Natural killer cell (primary cell): Measurements from ENCODE around the gene SIGLECL1. TPM values are rescaled to one million over a fixed set of nuclear protein-coding genes. Genes with fewer than 3 reads are reported as not detected.
A peak's percentile ranks its signal among the peaks of the same experiment; 100 is the strongest.
"Not testable (repeated sequence)": the region's sequence is repeated elsewhere in the genome, so short reads cannot be mapped to it uniquely, and the experiment has no call there.

ENCODE experiments used
- ATAC-seq, 3 donors: fragments of 150-1000 bp in 2 of 3; fragments of 200-7000 bp in 1 of 3; cut with Tn5 transposase; 1 replicate in 1 of 3; 2 replicates in 2 of 3; pipeline ENCODE4 v1.10.0; 2021; ENCODE audit warnings: mild to moderate bottlenecking in 2 of 3, moderate library complexity in 2 of 3
- DNase-seq, 2 donors: peaks; one replicate each; pipeline versions ENCODE4 v3.0.0 to v3.0.0-alpha.2; 2013 to 2021; ENCODE audit warnings: mixed read lengths in 1 of 2
- H3K27ac ChIP-seq: one replicate; pipeline ENCODE4 v1.5.1; 2013; ENCODE audit warnings: mild to moderate bottlenecking, low read length
- H3K27me3 ChIP-seq: one replicate; pipeline ENCODE4 v1.6.1; 2013; ENCODE audit warnings: low read length; ENCODE audit not compliant: control insufficient read depth, insufficient read depth
- H3K36me3 ChIP-seq: one replicate; pipeline ENCODE4 v1.6.1; 2013; ENCODE audit warnings: low read length; ENCODE audit not compliant: control insufficient read depth, insufficient read depth
- H3K4me1 ChIP-seq: one replicate; pipeline ENCODE4 v1.6.1; 2013; ENCODE audit warnings: low read length; ENCODE audit not compliant: control insufficient read depth, insufficient read depth
- H3K4me3 ChIP-seq: one replicate; pipeline ENCODE4 v1.5.1; 2013; ENCODE audit warnings: low read length
- H3K9me3 ChIP-seq: one replicate; pipeline ENCODE4 v1.6.1; 2013; ENCODE audit warnings: low read length; ENCODE audit not compliant: control insufficient read depth, insufficient read depth
- H3K27ac Mint-ChIP-seq, 2 donors: one replicate each; pipeline ENCODE4 v1.8.0; 2022; ENCODE audit warnings: mild to moderate bottlenecking in 2 of 2, mixed read lengths in 2 of 2, moderate library complexity in 1 of 2
- H3K27me3 Mint-ChIP-seq, 2 donors: one replicate each; pipeline ENCODE4 v1.8.0; 2022; ENCODE audit warnings: low read depth in 2 of 2, mixed read lengths in 2 of 2
- H3K36me3 Mint-ChIP-seq: one replicate; pipeline ENCODE4 v1.8.0; 2022; ENCODE audit warnings: mixed read lengths
- H3K4me1 Mint-ChIP-seq, 2 donors: one replicate each; pipeline ENCODE4 v1.8.0; 2022; ENCODE audit warnings: mixed read lengths in 2 of 2
- H3K4me3 Mint-ChIP-seq: one replicate; pipeline ENCODE4 v1.8.0; 2022; ENCODE audit warnings: mild to moderate bottlenecking, moderate library complexity, mixed read lengths
- H3K9me3 Mint-ChIP-seq, 2 donors: one replicate each; pipeline ENCODE4 v1.8.0; 2022; ENCODE audit warnings: mixed read lengths in 2 of 2
- WGBS: methylation state at CpG from one replicate; pipeline ENCODE4 v1.1.7; 2013; ENCODE audit warnings: missing lambda C conversion rate; ENCODE audit not compliant: insufficient coverage; 5-methylcytosine and 5-hydroxymethylcytosine counted together
- intact Hi-C: fragments of 100-400 bp; cut with micrococcal nuclease; formaldehyde crosslinking; loops from one replicate; pipeline ENCODE4 v1.14.2; 2022
- total RNA-seq, 4 donors: library from RNA; stranded (reverse); fragments of 120-200 nt in 1 of 4; gene quantifications; one replicate each; pipeline versions ENCODE4 v1.2.3 to v1.2.4, GENCODE V29; 2013 to 2022
- TF ChIP-seq, protein P1 (sequence below): fragments of 200-600 bp; IDR thresholded peaks from one replicate; pipeline ENCODE4 v1.8.0; 2022; ENCODE audit warnings: antibody characterized with exemption

The SIGLECL1 gene
- total RNA-seq, 3 donors from 2014 or later (not counting 1 experiment from before 2014, with no cell fraction given), result not detected

GRCh38 chr19:51219307-51219706, 31.6 kb upstream of the SIGLECL1 start:
- Mint-ChIP-seq H3K27me3 (peaks cover 3 to 33% of the 10 kb centered on the region in 2 donors), H3K4me3 (no peak overlapping the region), H3K27ac (no peak overlapping the region), H3K36me3 (no peaks in the 10 kb centered on the region), H3K9me3 (no peaks in the 10 kb centered on the region), H3K4me1 (no peaks in the 10 kb centered on the region)
- H3K9me3 ChIP-seq, result no peaks in the 10 kb centered on the region
- no peaks in the 10 kb centered on the region for H3K36me3 ChIP-seq
- intact Hi-C loops, result no loop called here
- ATAC-seq, result no peak
- H3K27ac ChIP-seq, result no peak overlapping the region
- no peaks in the 10 kb centered on the region for H3K4me1 ChIP-seq
- DNase-seq, result no peak
- TF ChIP-seq, protein P1, sequence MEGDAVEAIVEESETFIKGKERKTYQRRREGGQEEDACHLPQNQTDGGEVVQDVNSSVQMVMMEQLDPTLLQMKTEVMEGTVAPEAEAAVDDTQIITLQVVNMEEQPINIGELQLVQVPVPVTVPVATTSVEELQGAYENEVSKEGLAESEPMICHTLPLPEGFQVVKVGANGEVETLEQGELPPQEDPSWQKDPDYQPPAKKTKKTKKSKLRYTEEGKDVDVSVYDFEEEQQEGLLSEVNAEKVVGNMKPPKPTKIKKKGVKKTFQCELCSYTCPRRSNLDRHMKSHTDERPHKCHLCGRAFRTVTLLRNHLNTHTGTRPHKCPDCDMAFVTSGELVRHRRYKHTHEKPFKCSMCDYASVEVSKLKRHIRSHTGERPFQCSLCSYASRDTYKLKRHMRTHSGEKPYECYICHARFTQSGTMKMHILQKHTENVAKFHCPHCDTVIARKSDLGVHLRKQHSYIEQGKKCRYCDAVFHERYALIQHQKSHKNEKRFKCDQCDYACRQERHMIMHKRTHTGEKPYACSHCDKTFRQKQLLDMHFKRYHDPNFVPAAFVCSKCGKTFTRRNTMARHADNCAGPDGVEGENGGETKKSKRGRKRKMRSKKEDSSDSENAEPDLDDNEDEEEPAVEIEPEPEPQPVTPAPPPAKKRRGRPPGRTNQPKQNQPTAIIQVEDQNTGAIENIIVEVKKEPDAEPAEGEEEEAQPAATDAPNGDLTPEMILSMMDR, result no peak
- no CpG with 5 or more reads among the region's 1 CpG for WGBS
- no peak overlapping the region for H3K4me3 ChIP-seq
- no peaks in the 10 kb centered on the region for H3K27me3 ChIP-seq

GRCh38 chr19:51219971-51220370, 30.9 kb upstream of the SIGLECL1 start:
- TF ChIP-seq, protein P1, result no peak
- Histone ChIP-seq H3K27me3 (no peaks in the 10 kb centered on the region), H3K4me3 (no peak overlapping the region), H3K36me3 (no peaks in the 10 kb centered on the region), H3K4me1 (peaks cover 6% of the 10 kb centered on the region), H3K27ac (no peak overlapping the region), H3K9me3 (no peaks in the 10 kb centered on the region)
- Mint-ChIP-seq H3K9me3 (no peaks in the 10 kb centered on the region), H3K27me3 (peaks cover 3 to 33% of the 10 kb centered on the region in 2 donors), H3K27ac (no peak overlapping the region), H3K4me3 (no peak overlapping the region), H3K36me3 (no peaks in the 10 kb centered on the region), H3K4me1 (no peaks in the 10 kb centered on the region)
- DNase-seq (no peak), ATAC-seq (no peak)
- intact Hi-C loops, result no loop called here
- 82% methylated on average over 1 of the region's 1 CpG for WGBS

DNA sequence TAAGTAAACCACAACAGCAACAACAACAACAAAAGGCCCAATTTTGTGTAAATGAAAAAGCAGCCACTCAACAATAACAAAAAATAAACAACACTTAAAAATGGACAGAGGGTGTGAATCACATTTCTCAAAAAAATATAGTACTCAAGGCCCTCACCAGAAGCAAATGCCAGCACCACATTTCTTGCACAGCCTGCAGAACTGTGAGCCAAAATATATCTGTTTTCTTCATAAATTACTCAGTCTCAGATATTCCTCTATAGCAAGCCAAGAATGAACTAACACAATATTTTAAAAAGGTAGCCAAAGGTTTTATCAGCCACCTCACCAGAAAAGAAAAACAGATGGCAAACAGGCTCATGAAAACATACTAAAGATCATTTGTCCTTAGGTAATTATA, 29.9 kb upstream of the SIGLECL1 start:
- H3K36me3 Mint-ChIP-seq, result no peaks in the 10 kb centered on the region
- no peaks in the 10 kb centered on the region for H3K36me3 ChIP-seq
- ATAC-seq, result no peak
- intact Hi-C loops, result no loop called here
- TF ChIP-seq, protein P1, result no peak
- no peak overlapping the region for H3K4me3 ChIP-seq
- no peak overlapping the region for H3K4me3 Mint-ChIP-seq
- no peak overlapping the region for H3K27ac ChIP-seq
- H3K27me3 Mint-ChIP-seq, result peaks cover 6 to 33% of the 10 kb centered on the region in 2 donors
- no peak for DNase-seq
- no peaks in the 10 kb centered on the region for H3K4me1 Mint-ChIP-seq
- H3K27ac Mint-ChIP-seq, result no peak overlapping the region
- H3K9me3 ChIP-seq, result no peaks in the 10 kb centered on the region
- peaks cover 8% of the 10 kb centered on the region for H3K4me1 ChIP-seq
- H3K9me3 Mint-ChIP-seq, result no peaks in the 10 kb centered on the region
- no peaks in the 10 kb centered on the region for H3K27me3 ChIP-seq

- peaks cover 12 to 48% of the 10 kb centered on the region in 2 donors for H3K27me3 Mint-ChIP-seq
- no peaks in the 10 kb centered on the region for H3K4me1 Mint-ChIP-seq
- TF ChIP-seq, protein P1, result no peak
- ATAC-seq (no peak), DNase-seq (no peak)
- 58% methylated on average over 2 of the region's 3 CpGs for WGBS
- intact Hi-C loops, result no loop called here
- H3K36me3 Mint-ChIP-seq, result no peaks in the 10 kb centered on the region
- H3K27me3 ChIP-seq, result no peaks in the 10 kb centered on the region
- H3K9me3 Mint-ChIP-seq, result no peaks in the 10 kb centered on the region
- no peak overlapping the region for H3K4me3 ChIP-seq
- H3K27ac ChIP-seq, result no peak overlapping the region
- no peaks in the 10 kb centered on the region for H3K9me3 ChIP-seq
- no peak overlapping the region for H3K27ac Mint-ChIP-seq
- H3K4me1 ChIP-seq, result peaks cover 8% of the 10 kb centered on the region
- H3K4me3 Mint-ChIP-seq, result no peak overlapping the region
- H3K36me3 ChIP-seq, result no peaks in the 10 kb centered on the region
These were observed 26.7 kb upstream of the SIGLECL1 start for GRCh38 chr19:51224163-51224641.

DNA sequence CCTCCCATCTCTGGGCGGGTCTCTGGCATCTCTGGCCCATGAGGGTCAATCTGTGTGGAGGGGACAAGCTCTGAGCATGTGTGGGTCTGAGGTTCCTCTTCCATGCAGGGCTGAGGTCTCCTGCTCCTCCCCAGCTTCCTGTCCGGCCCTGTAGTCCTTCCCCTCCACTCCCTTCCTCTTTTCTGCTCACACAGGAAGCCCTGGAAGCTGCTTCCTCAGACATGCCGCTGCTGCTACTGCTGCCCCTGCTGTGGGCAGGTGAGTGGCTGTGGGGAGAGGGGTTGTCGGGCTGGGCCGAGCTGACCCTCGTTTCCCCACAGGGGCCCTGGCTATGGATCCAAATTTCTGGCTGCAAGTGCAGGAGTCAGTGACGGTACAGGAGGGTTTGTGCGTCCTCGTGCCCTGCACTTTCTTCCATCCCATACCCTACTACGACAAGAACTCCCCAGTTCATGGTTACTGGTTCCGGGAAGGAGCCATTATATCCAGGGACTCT, 25.9 kb upstream of the SIGLECL1 start, which contains the start of gene CD33:
TSS of gene CD33 (plus strand) at position 183 of the 496 bp plus-strand sequence. CDS start at position 222, 39 bp downstream.
- H3K27me3 Mint-ChIP-seq, result peaks cover 15 to 46% of the 10 kb centered on the region in 2 donors
- H3K36me3 ChIP-seq, H3K4me1 Mint-ChIP-seq, H3K27ac Mint-ChIP-seq, H3K9me3 Mint-ChIP-seq, intact Hi-C loops, H3K4me3 Mint-ChIP-seq, H3K27me3 ChIP-seq, H3K9me3 ChIP-seq, H3K27ac ChIP-seq, H3K4me1 ChIP-seq, H3K36me3 Mint-ChIP-seq, DNase-seq: not testable (repeated sequence)
- 29% methylated on average over 10 of the region's 11 CpGs for WGBS
- peak within 1 kb of the TSS; percentile 25 for H3K4me3 ChIP-seq
- peak in 1 of 3 donors; percentile 67 for ATAC-seq
